PC-9 (cell line): ENCODE measurements around the gene DOCK4.

Source experiments
- EZH2 ChIP-seq: fragments of 200-600 bp; sonication (generic); IDR thresholded peaks from 2 replicates; pipeline ENCODE4 v1.8.0; 2017; ENCODE audit warnings: antibody characterized with exemption, low read depth
- TF ChIP-seq, protein P1 (sequence below): fragments of 200-600 bp; sonication (generic); conservative IDR thresholded peaks from 2 replicates; pipeline ENCODE4 v1.6.1; 2017; ENCODE audit warnings: mixed run types, antibody characterized with exemption, mild to moderate bottlenecking, moderate library complexity

DNA sequence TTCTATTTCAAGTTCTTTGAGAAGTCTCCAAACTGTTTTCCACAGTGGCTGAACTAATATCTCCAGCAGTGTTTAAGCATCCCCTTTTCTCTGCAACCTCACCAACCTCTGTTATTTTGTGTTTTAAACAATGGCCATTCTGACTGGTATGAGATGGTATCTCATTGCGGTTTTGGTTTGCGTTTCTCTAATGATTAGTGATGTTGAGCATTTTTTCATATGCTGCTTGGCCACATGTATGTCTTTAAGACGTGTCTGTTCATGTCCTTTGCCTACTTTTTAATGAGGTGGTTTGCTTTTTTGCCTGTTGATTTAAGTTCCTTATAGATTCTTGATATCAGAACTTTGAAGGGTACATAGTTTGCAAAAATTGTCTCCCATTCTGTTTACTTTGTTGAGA lies 487.3 kb downstream of the DOCK4 start:
- TF ChIP-seq, protein P1, sequence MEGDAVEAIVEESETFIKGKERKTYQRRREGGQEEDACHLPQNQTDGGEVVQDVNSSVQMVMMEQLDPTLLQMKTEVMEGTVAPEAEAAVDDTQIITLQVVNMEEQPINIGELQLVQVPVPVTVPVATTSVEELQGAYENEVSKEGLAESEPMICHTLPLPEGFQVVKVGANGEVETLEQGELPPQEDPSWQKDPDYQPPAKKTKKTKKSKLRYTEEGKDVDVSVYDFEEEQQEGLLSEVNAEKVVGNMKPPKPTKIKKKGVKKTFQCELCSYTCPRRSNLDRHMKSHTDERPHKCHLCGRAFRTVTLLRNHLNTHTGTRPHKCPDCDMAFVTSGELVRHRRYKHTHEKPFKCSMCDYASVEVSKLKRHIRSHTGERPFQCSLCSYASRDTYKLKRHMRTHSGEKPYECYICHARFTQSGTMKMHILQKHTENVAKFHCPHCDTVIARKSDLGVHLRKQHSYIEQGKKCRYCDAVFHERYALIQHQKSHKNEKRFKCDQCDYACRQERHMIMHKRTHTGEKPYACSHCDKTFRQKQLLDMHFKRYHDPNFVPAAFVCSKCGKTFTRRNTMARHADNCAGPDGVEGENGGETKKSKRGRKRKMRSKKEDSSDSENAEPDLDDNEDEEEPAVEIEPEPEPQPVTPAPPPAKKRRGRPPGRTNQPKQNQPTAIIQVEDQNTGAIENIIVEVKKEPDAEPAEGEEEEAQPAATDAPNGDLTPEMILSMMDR = no peak
- TF ChIP-seq EZH2 = no peak
